ENCODE data around the gene SLC7A10. TPM values are rescaled to one million over a fixed set of nuclear protein-coding genes. Genes with fewer than 3 reads are reported as not detected.

Gene SLC7A10
- total RNA-seq, 2 donors from 2014 or later = not detected

GRCh38 chr19:33271246-33272021 is 45.8 kb upstream of the SLC7A10 start:
- no peak overlapping the region for H3K4me3 ChIP-seq
- no peaks in the 10 kb centered on the region for H3K27me3 ChIP-seq
- no peak overlapping the region for H3K27ac ChIP-seq
- DNase-seq = no peak
- TF ChIP-seq CTCF (IDR thresholded peaks at IDR 0.05) = no peak
- no peak overlapping the region for H3K9ac ChIP-seq (ENCODE audit: low read depth in 2 of 2, low read length in 2 of 2)
- intact Hi-C loops (cut with DNase I) = no loop called here
- no peaks in the 10 kb centered on the region for H3K9me3 ChIP-seq
- H3K4me1 ChIP-seq = peaks cover 15% of the 10 kb centered on the region
- no peaks in the 10 kb centered on the region for H3K36me3 ChIP-seq

GRCh38 chr19:33270769-33271168 is 45.1 kb upstream of the SLC7A10 start:
- no peak for TF ChIP-seq CTCF (IDR thresholded peaks at IDR 0.05)
- Histone ChIP-seq H3K9me3 (no peaks in the 10 kb centered on the region), H3K27ac (no peak overlapping the region), H3K9ac (ENCODE audit: low read depth in 2 of 2, low read length in 2 of 2) (no peak overlapping the region), H3K36me3 (no peaks in the 10 kb centered on the region), H3K4me3 (no peak overlapping the region), H3K4me1 (peaks cover 10% of the 10 kb centered on the region), H3K27me3 (no peaks in the 10 kb centered on the region)
- no peak for DNase-seq
- intact Hi-C loops (cut with DNase I) = no loop called here

- no peak overlapping the region for H3K4me3 ChIP-seq
- no peak overlapping the region for H3K27ac ChIP-seq
- no peaks in the 10 kb centered on the region for H3K36me3 ChIP-seq
- H3K27me3 ChIP-seq = no peaks in the 10 kb centered on the region
- no peak for DNase-seq
- no peak overlapping the region for H3K9ac ChIP-seq (ENCODE audit: low read depth in 2 of 2, low read length in 2 of 2)
- TF ChIP-seq CTCF (IDR thresholded peaks at IDR 0.05) = no peak
- peaks cover 8% of the 10 kb centered on the region for H3K4me1 ChIP-seq
- intact Hi-C loops (cut with DNase I) = no loop called here
- H3K9me3 ChIP-seq = no peaks in the 10 kb centered on the region
Measured at GRCh38 chr19:33269016-33269415, 43.4 kb upstream of the SLC7A10 start.

DNA sequence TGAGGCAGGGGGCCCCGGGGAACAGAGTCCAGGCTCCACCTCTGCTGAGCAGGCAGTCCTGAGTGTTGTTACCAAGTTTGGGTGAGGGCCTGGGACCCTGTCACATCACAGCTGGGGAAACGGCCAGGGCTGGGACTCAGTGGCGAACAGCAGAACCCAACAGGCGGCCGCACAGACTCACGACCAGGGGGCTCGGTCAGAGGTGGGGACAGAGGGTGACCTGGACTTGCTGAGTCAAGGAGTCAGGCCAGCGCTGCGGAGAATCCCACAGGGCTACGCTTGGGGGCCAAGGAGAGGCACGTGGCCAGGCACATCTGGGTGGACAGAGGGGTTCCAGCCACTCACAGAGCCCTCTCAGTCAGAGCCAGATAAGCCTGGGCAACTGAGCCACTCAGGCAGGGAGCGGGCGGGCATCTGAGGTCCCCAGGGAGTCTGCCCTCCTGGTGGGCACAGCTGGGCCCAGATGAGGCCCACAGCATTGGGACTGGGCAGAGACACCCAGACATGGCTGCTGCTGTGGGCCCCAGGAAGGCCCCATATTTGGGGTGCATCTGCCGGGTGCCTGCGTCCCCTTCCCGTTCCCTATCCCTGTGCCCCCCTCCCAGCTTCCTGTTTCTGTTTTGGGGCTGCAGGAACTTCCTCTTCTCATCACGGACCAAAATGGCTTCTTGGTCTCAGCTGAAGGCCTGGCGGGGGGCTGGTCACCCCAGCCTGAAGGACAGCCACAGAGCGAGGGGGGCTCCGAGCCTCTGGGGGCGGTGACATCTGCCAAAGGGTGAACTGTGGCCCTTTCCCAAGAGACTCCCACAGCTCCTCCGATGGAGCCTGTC is 42.7 kb upstream of the SLC7A10 start:
- Histone ChIP-seq H3K27ac (no peak overlapping the region), H3K9me3 (no peaks in the 10 kb centered on the region), H3K4me1 (peaks cover 2% of the 10 kb centered on the region), H3K27me3 (no peaks in the 10 kb centered on the region), H3K4me3 (no peak overlapping the region), H3K9ac (ENCODE audit: low read depth in 2 of 2, low read length in 2 of 2) (no peak overlapping the region), H3K36me3 (no peaks in the 10 kb centered on the region)
- no peak for TF ChIP-seq CTCF (IDR thresholded peaks at IDR 0.05)
- no peak for DNase-seq
- intact Hi-C loops (cut with DNase I) = no loop called here

- intact Hi-C loops (cut with DNase I) = no loop called here
- Histone ChIP-seq H3K9ac (ENCODE audit: low read depth in 2 of 2, low read length in 2 of 2) (no peak overlapping the region), H3K4me1 (no peaks in the 10 kb centered on the region), H3K27ac (no peak overlapping the region), H3K27me3 (no peaks in the 10 kb centered on the region), H3K9me3 (no peaks in the 10 kb centered on the region), H3K4me3 (no peak overlapping the region), H3K36me3 (no peaks in the 10 kb centered on the region)
- DNase-seq = no peak
- no peak for TF ChIP-seq CTCF (IDR thresholded peaks at IDR 0.05)
Measured at GRCh38 chr19:33267706-33268105, 42.1 kb upstream of the SLC7A10 start.
